Skin epidermis (tissue), 12 donors: ENCODE measurements around the gene LSAMP.
"Not testable (repeated sequence)": the region's sequence is repeated elsewhere in the genome, so short reads cannot be mapped to it uniquely, and the experiment has no call there.

Experiments used
- H3K27ac ChIP-seq, 21 experiments: fragments of 200-600 bp; sonication (generic) in 11 of 21; one replicate each; pipeline ENCODE4 v1.5.0; 2020; ENCODE audit warnings: mild to moderate bottlenecking in 3 of 21, inconsistent platforms in 2 of 21, moderate library complexity in 2 of 21
- H3K4me3 ChIP-seq, 7 experiments: fragments of 200-600 bp; sonication (generic) in 2 of 7; one replicate each; pipeline ENCODE4 v1.5.0; 2020; ENCODE audit warnings: inconsistent platforms in 2 of 7, mild to moderate bottlenecking in 2 of 7, moderate library complexity in 1 of 7

The LSAMP gene

DNA sequence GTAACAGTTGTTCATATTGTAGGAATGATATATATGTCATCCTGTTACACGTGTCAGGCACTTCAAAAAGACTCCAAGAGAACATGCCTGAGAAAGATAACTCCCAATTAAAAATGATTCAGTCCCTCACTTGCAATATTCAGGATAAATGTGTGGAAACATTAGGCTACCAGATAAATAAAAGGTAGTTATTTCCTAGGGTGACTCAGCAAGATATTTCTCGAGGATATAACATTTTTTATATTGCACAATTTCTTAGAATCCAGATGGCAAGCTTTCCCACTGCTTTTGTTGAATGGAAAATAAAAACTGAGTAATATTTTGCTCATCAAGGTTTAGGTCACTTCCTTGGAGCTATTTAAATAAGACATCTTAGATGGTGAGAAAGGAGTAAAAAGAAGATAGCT is 640.6 kb downstream of the LSAMP start:
- H3K27ac ChIP-seq, result no peak overlapping the region

DNA sequence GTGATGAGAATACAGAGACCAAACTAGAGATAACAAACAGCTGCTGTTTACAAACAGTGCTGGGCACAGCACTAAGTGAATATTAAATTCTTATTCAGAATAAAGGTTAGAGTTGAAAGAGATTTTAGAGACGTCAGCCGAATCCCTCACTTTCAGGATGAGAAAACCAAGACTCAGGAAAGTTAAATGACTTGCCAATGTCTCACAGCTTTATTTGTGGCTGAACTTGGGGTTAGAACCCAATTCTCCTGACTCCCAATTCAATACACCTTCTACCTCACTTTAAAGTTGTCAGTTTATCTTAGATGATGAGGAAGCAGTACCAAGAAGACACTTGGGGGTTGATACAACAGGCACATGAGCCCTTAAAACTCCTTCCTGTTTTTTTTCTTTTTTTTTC is 641.1 kb downstream of the LSAMP start:
- H3K27ac ChIP-seq, result no peak overlapping the region

More for the DNA sequence above, 640.6 kb downstream of the LSAMP start:
- no peak overlapping the region for H3K4me3 ChIP-seq

DNA sequence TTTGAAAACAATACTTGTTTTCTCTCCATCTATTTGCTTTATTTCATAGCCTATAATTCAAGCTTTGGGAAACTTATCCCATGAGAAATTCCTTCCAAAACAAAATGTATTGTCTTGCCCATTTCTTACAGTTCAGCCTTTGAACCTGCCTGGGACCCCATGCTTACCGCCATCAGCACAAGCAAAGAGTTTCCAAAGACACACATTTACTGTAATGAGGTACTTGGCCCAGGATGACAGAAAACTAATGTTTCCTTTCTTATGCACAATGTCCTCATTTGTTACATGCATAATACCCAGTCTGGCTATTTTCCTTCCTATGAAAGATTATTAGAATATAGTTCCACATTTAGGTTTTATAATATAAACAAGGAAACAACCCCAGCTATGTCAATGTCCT is 641.6 kb downstream of the LSAMP start:
- Histone ChIP-seq H3K4me3 (no peak overlapping the region), H3K27ac (no peak overlapping the region)

More for the DNA sequence above, 641.1 kb downstream of the LSAMP start:
- H3K4me3 ChIP-seq, result no peak overlapping the region

DNA sequence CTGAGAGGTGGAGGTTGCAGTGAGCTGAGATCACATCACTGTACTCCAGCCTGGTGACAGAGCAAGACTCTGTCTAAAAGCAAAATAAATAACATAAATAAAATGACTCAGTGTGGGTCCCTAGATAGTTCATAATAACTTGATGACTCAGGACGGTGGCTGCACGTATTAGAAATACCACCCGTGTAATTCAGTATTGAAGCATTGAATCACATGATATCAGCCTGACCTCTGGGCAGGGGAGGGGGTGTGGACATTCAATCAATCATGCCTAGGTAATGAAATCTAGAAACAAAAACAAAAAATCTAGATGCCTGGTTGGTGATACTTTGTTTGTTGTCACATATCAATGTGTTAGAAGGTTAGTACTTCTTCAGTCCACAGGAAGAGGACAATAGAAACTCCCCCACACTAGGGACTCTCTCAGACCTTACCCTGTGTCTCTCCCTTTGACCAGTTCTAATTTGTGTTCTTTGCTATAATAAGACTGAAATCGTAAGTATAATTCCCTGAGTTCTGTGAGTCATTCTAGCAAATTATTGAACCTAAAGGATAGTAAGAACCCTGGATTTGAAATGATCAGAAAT is 644.7 kb downstream of the LSAMP start:
- no peak overlapping the region for H3K27ac ChIP-seq
- no peak overlapping the region for H3K4me3 ChIP-seq

DNA sequence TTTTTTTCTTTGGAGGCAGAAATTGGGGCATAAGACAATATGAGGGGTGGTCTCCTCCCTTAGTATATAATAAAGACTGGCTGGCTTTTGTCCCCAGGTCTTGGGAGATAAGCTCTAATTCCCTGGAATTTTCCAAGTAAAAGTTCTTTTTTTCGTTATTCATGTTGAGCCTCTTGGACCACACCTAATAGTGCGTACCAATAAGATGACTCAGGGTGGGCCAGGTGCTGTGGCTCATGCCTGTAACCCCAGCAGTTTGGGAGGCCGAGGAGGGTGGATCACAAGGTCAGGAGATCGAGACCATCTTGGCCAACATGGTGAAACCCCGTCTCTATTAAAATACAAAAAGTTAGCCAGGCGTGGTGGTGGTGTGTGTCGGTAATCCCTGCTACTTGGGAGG is 645.2 kb downstream of the LSAMP start:
- H3K27ac ChIP-seq, H3K4me3 ChIP-seq: not testable (repeated sequence)

DNA sequence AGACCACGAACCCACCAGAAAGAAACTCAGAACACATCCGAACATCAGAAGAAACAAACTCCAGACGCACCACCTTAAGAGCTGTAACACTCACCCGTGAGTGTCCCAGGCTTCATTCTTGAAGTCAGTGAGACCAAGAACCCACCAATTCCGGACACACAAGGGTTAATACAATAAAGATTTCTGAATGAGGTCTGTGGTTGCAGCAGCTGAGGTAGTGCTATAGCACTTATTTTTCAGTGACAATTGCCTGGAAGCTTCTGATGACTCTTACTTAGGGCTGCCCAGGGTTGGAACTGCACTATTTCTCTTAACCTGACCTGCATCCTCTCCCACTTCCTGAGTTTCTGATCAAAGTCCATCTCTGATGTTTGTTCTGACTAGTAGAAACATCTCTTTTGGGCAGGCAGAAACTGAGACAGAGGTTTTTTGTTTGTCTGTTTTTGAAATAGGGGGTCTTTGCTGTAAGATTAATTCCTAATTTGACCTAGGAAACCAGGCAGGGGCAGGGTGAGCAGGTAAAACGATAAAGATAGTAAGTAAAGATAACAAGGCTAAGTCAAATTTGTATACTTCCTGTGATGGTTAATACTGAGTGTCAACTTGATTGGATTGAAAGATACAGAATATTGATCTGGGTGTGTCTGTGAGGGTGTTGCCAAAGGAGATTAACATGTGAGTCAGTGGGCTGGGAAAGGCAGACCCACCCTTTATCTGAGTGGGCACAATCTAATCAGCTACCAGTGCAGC is 652.9 kb downstream of the LSAMP start:
- H3K4me3 ChIP-seq, result no peak overlapping the region

DNA sequence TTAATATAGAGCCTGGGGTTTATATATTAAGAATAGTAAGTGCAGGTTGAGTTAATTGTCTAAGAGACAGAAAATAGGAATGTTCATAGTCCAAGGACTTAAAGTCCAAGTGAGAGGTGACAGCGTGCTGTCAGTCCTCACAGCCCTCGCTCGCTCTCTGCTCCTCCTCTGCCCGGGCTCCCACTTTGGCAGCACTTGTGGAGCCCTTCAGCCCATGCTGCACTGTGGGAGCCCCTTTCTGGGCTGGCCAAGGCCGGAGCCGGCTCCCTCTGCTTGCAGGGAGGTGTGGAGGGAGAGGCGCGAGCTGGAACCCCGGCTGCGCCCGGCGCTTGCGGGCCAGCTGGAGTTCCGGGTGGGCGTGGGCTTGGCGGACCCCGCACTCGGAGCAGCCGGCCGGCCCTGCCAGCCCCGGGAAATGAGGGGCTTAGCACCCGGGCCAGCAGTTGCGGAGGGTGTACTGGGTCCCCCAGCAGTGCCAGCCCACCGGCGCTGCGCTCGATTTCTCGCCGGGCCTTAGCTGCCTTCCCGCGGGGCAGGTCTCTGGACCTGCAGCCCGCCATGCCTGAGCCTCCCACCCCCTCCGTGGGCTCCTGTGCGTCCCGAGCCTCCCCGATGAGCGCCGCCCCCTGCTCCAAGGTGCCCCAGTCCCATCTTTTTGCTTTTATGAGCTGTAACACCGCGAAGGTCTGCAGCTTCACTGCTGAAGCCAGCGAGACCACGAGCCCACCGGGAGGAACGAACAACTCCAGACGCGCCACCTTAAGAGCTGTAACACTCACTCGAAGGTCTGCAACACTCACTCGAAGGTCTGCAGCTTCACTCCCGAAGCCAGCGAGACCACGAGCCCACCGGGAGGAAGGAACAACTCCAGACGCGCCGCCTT is 653.8 kb downstream of the LSAMP start:
- H3K4me3 ChIP-seq, H3K27ac ChIP-seq: not testable (repeated sequence)

More for the DNA sequence above, 652.9 kb downstream of the LSAMP start:
- no peak overlapping the region for H3K27ac ChIP-seq

DNA sequence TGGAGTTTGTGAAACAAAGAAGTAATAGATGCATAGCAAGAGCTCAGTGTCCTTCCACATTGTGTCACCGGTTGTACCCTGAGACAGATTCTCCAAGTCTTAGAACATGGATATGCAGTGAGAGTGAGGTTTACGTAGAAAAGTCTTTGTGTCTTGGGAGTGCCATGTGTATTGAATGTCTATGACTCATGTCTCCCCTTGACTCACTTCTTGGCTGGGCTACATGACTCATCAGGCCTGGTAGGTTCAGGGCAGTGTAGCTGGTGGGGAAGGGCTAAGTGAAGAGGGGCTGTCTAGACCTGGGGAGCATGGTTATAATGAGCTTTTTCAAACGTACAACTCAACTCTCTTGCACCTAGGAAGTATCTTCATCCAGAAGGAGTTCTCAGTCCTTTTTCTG is 654.5 kb downstream of the LSAMP start:
- Histone ChIP-seq H3K27ac (peak overlapping the region in 1 of 21 experiments; percentile 36), H3K4me3 (no peak overlapping the region)

DNA sequence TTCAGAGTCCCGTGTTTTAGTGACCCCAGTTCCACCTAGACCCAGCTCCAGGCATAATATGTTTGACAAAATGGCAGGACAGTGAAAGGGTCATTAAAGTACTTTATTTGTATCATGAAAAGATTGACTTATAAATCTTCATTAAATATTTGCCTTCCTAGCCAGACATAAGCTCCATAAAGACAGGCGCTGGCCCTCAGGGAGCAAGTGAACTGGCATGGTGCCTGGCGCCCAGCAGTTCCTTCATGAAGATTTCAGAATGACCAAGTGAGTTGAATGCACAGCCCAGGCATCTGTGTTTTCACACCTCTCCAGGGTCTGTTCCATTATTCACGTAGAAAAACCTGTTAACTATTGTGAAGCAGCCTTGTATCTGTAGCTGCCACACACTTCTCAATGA is 655.8 kb downstream of the LSAMP start:
- H3K4me3 ChIP-seq, result no peak overlapping the region
- H3K27ac ChIP-seq, result peak overlapping the region in 1 of 21 experiments; percentile 33

DNA sequence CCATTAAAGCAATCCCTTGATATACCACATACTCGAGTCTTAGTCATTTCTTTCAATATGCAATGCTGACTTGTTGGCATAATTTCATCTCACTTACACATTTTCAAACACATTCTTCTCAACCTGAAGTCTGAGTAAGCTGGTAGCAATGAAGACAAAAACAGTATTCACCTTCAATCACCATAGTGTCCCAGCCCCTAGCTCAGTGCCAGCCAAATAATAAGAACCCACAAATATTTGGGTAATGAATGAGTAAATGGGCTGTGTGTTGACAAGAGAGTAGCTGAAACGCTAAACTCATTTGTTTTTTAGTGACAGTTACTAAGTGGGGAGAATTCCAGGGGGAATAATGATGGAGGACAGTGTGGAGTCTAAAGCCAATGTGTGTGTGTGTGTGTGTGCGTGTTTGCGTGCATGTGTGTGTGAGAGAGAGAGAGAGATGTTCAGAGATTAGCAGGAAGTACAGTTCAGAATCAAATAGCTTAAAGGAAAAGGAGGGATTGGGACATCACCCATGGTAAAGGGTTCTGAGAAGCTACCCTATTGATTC is 656.3 kb downstream of the LSAMP start:
- H3K27ac ChIP-seq, result peak overlapping the region in 1 of 21 experiments; percentile 21
- no peak overlapping the region for H3K4me3 ChIP-seq

DNA sequence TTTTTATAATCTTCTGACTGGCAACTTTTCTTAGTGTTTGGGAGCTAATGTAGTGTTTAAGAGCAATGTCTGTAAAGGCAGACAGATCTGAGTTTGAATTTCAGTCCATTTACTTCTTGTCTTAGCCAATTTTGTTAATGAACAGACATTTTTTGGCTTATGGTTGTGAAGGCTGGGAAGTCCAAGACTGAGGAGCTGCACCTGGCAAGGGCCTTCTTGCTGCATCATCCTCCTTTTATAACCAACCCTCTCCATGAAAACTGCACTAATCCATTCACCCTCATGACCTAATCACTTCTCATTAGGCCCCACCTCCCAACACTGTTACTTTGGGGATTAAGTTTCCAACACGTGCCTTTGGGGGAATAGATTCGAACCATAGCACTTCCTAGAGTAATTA is 657.5 kb downstream of the LSAMP start:
- no peak overlapping the region for H3K4me3 ChIP-seq
- no peak overlapping the region for H3K27ac ChIP-seq

DNA sequence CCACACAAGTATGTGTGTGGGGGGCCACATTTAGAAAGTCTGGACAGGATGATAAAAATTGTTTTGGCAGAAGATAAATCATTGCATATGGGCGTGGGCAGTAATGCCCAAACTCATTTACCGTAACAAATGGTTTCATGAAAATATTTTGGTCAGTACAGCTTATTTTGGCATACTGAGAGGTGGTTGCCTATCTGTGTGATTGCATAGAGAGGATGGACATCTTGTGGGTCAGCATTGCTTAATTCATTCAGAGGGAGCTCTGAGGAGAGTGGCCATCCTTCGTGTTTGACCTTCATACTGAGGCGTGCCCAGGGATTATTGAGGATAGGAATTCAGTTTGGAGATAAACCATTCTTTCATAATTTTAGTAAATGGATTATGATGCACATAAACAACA is 659.5 kb downstream of the LSAMP start:
- Histone ChIP-seq H3K4me3 (no peak overlapping the region), H3K27ac (peak overlapping the region in 6 of 21 experiments; percentile 20 to 93 (median 58))

DNA sequence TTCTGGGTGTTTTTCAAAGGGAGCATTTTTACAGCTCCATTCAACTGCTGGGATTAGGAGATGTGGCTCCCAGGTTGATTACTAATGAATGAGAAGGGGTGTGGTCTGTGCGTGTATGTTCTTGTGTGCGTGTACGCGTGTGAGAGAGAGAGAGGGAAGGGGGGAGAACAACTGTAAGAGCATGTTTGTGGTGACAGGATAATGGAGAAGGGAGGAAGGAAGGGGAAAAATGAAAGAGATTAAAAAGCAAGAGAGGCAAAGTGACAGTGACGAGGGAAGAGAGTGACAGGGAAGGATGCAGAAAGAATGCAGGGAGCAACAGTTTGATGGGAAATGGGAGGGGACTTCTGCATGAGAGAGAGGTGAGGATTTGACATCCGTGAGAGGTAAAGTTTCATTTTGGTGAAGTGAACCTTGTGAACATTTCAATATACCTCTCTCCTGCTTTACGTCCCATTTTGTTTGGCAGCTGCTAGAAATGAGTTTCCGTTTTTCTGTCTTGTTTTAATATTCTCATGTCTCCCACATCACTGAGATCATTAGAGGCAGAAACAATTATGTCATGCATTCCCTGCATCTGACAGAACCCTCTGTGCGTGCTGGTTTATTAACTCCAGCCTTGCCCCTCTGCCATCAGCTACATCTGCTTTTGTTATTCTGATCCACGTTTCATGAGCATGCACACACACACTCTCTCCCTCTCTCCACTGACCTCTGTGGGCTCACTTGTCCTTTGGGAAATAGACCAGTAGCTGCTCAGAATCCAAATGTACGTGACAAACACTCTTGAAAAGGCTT is 660.3 kb downstream of the LSAMP start:
- H3K27ac ChIP-seq, result peak overlapping the region in 20 of 21 experiments; percentile 79 to 96 (median 90)
- peak overlapping the region; percentile 48 to 80 (median 63) for H3K4me3 ChIP-seq

DNA sequence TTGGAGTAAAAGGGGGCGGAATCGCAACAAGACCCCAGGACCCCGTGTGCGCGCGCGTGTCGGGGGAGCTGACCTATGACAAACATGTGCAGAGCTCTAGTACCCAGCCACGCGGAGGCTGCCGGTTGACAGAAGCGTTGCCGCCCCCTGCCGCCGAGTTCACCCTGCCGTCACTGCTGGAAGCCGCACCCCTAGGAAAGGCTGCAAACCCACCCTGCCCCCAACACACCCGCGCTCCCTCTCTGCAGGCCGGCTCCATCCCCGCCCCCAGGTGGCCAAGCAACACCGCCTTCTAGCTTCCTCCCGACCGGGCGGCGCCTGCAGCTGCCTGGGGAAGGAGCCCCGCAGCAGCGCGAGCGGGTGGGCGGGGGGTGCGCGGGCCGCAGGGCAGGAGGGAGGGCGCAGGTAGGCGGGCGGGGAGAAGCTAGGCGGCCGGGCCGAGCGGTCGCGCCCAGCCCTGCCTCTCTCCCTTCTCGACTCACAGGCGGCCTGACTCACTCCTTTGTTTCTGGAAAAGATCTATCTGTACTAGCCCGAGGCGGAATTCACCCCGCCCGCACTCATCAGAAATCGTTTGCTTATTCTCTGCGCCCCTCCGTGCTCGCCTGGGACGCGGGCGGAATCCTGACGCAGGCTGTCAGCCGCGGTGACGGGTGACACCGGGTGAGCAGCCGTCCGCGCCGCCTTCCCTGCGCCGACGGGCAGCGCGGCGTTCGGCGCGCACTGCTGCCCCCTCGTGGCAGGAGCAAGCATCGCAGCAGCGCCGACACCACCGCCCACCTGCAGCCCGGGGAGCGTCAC is 661.1 kb downstream of the LSAMP start:
- peak overlapping the region; percentile 35 to 96 (median 90) for H3K27ac ChIP-seq
- H3K4me3 ChIP-seq, result peak overlapping the region; percentile 48 to 80 (median 63)

DNA sequence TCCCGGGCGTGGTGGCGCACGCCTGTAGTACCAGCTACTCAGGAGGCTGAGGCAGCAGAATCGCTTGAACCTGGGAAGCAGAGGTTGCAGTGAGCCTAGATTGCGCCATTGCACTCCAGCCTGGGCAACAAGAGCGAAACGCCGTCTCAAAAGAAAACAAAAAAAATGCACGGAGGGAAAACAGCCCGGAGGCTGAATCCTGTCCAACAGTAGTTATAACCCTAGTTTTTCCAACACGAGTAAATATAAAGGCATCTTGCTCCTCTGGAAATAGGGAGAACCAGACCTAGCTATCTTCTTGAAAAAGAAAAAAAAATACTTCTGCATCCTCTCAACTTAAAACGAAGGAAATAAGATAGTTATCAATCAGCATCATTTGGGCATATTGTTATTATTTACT is 661.9 kb downstream of the LSAMP start:
- H3K4me3 ChIP-seq, result peak overlapping the region; percentile 48 to 80 (median 63)
- peak overlapping the region in 16 of 21 experiments; percentile 84 to 96 (median 92) for H3K27ac ChIP-seq

DNA sequence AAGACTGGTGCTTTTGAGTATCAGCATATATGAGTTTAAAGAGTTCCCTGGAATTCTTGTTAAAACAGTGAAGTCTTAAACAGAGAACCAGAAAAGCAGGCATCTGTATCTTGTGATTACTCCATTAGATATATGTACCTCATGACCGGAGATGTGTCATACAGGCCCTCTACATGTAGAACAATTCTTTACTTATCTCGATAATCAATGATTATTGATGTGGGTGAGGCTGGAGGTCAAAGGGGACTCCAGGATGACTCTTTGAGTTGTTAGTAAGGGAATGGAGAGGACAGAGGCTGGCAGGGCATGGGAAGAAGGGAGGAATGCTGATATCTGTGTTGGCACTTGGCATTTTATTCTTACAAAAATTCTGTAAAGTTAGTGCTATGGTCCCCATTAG is 666.3 kb downstream of the LSAMP start:
- H3K27ac ChIP-seq, result no peak overlapping the region
- H3K4me3 ChIP-seq, result no peak overlapping the region

DNA sequence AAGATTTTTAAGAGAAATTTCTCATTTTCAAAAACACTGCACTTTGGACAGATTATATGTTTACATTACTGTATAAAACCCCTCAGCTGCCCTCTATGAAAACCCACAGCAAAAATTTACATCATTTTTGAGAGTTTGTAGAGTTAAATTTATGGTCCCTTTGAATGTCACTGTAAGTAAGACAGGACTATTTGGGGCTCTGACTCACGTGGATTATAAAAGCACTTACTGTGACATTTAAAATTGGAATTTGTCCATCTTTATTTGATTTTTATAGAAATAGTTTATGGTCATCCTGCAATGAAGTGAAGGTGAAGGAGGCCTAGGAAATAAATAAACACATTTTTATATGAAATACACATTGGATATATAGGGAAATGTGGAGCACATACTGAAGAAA is 672.3 kb downstream of the LSAMP start:
- Histone ChIP-seq H3K27ac (no peak overlapping the region), H3K4me3 (no peak overlapping the region)

DNA sequence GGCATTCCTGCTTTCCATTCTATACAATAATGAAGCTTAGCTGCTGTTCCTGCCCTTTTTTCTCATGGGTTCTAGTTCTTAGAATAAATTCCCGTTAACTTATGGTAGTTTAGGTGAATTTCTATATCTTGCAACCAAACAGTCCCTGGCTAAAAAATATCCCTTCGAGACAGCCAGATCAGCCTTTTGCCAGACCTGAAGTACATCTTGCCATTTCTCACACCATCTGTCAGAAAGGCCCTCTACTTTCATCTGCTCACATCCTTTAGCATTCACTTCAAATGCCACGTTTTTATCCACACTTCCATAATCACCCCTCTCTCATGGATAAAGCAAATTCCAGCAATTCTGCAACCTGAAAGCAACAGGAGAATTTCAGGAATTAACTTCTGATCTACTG is 676.6 kb downstream of the LSAMP start:
- Histone ChIP-seq H3K27ac (no peak overlapping the region), H3K4me3 (no peak overlapping the region)
